ENCODE data around the gene YWHAQ.

DNA sequence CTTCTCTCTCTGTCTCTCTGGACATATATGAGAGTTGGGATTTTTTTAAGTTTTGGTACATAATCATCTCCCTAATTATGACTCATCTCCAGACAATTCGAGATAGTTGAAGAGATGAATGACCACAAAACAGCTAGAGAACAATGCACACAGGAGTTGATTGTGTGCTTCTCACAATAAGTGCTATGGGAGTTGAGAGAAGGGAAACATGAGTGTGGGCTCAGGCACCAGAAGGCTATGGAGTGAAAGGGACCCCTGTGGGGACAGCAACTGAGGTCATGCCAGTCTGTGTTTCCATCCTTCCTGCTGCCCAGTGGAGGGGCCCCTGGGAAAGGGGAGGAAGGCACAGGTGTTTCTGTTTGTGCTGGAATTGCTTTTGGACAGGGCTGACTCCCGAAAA lies 6.5 kb upstream of the YWHAQ start:
- TF ChIP-seq, protein P1, sequence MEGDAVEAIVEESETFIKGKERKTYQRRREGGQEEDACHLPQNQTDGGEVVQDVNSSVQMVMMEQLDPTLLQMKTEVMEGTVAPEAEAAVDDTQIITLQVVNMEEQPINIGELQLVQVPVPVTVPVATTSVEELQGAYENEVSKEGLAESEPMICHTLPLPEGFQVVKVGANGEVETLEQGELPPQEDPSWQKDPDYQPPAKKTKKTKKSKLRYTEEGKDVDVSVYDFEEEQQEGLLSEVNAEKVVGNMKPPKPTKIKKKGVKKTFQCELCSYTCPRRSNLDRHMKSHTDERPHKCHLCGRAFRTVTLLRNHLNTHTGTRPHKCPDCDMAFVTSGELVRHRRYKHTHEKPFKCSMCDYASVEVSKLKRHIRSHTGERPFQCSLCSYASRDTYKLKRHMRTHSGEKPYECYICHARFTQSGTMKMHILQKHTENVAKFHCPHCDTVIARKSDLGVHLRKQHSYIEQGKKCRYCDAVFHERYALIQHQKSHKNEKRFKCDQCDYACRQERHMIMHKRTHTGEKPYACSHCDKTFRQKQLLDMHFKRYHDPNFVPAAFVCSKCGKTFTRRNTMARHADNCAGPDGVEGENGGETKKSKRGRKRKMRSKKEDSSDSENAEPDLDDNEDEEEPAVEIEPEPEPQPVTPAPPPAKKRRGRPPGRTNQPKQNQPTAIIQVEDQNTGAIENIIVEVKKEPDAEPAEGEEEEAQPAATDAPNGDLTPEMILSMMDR (IDR thresholded peaks at IDR 0.05), result no peak
- no peak for TF ChIP-seq POLR2A (IDR thresholded peaks at IDR 0.05)

Measured in Peyer's patch (tissue), 4 donors.